GM06990 (cell line): Measurements from ENCODE around the gene TMEM132E.

Source experiments
- DNase-seq: peaks from one replicate; pipeline ENCODE4 v3.0.0-alpha.2; 2011; ENCODE audit not compliant: insufficient read length; ENCODE audit errors: extremely low read depth
- H3K27me3 ChIP-seq: replicated peaks from 2 replicates; pipeline ENCODE4 v1.6.0; 2011; ENCODE audit warnings: low read length; ENCODE audit not compliant: control insufficient read depth, insufficient read depth
- H3K36me3 ChIP-seq: 2 replicates; pipeline ENCODE4 v1.5.1; 2011; ENCODE audit warnings: low read length; ENCODE audit not compliant: control insufficient read depth, insufficient read depth
- H3K4me3 ChIP-seq: replicated peaks from 2 replicates; pipeline ENCODE4 v1.5.1; 2011; ENCODE audit warnings: low read depth, mild to moderate bottlenecking, control low read depth, low read length
- CTCF ChIP-seq: IDR thresholded peaks from 2 replicates; pipeline ENCODE4 v1.5.1; 2011; ENCODE audit warnings: low read length, control low read depth, mild to moderate bottlenecking, inconsistent platforms; ENCODE audit not compliant: insufficient read depth, poor library complexity, severe bottlenecking

Gene TMEM132E

GRCh38 chr17:34571428-34572130 is 7.8 kb upstream of the TMEM132E start:
- no peak for TF ChIP-seq CTCF
- Histone ChIP-seq H3K4me3 (no peak overlapping the region), H3K36me3 (no peaks in the 10 kb centered on the region), H3K27me3 (peaks cover 2% of the 10 kb centered on the region; the same call in 1 of the 2 replicates)
- no peak for DNase-seq

- no peak for DNase-seq
- Histone ChIP-seq H3K36me3 (no peaks in the 10 kb centered on the region), H3K27me3 (peaks cover 2% of the 10 kb centered on the region), H3K4me3 (no peak overlapping the region)
- no peak for TF ChIP-seq CTCF
Measured at GRCh38 chr17:34572483-34572882, 6.9 kb upstream of the TMEM132E start.

- Histone ChIP-seq H3K27me3 (no peaks in the 10 kb centered on the region; the same call in none of the 2 replicates), H3K36me3 (no peaks in the 10 kb centered on the region), H3K4me3 (no peak overlapping the region)
- no peak for DNase-seq
- no peak for TF ChIP-seq CTCF
Measured at GRCh38 chr17:34575182-34575581, 4.2 kb upstream of the TMEM132E start.

GRCh38 chr17:34578016-34578415 is 1.4 kb upstream of the TMEM132E start:
- H3K4me3 ChIP-seq, result no peak overlapping the region
- no peaks in the 10 kb centered on the region for H3K36me3 ChIP-seq
- TF ChIP-seq CTCF, result no peak
- DNase-seq, result no peak
- H3K27me3 ChIP-seq, result peaks cover 3% of the 10 kb centered on the region

GRCh38 chr17:34578656-34579016 is 746 bp upstream of the TMEM132E start:
- DNase-seq, result no peak
- no peak overlapping the region for H3K4me3 ChIP-seq
- TF ChIP-seq CTCF, result no peak
- no peaks in the 10 kb centered on the region for H3K36me3 ChIP-seq
- H3K27me3 ChIP-seq, result peaks cover 3% of the 10 kb centered on the region

- no peak for DNase-seq
- peaks cover 3% of the 10 kb centered on the region for H3K27me3 ChIP-seq
- H3K4me3 ChIP-seq, result no peak overlapping the region
Measured at GRCh38 chr17:34579979-34580684, 750 bp downstream of the TMEM132E start.

More at GRCh38 chr17:34579979-34580684, 750 bp downstream of the TMEM132E start:
- TF ChIP-seq CTCF, result no peak
- H3K36me3 ChIP-seq, result no peaks in the 10 kb centered on the region
